ENCODE measurements around the gene CCR9.

DNA sequence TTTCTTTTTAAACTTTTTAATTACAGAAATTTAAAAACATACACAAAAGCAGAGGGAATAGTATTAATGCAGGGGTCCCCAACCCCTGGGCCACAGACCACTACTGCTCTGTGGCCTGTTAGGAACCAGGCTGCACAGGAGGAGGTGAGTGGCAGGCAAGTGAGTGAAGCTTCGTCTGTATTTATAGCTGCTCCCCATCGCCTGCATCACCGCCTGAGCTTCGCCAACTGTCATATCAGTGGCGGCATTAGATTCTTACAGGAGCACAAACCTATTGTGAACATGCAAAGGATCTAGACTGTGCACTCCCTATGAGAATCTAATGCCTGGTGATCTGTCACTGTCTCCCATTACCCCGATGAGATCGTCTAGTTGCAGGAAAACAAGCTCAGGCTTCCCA lies 22.4 kb downstream of the CCR9 start:
- TF ChIP-seq, protein P1, sequence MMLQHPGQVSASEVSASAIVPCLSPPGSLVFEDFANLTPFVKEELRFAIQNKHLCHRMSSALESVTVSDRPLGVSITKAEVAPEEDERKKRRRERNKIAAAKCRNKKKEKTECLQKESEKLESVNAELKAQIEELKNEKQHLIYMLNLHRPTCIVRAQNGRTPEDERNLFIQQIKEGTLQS (IDR thresholded peaks at IDR 0.05), result no peak
- TF ChIP-seq POLR2AphosphoS5 (IDR thresholded peaks at IDR 0.05; ENCODE audit: low read depth, low read length), result no peak
- TF ChIP-seq JUND (IDR thresholded peaks at IDR 0.05), result no peak
- no peak for TF ChIP-seq CEBPB (IDR thresholded peaks at IDR 0.05; ENCODE audit: low read depth)
- TF ChIP-seq RAD21 (IDR thresholded peaks at IDR 0.05; ENCODE audit: low read depth), result no peak
- TF ChIP-seq SP1 (IDR thresholded peaks at IDR 0.05; ENCODE audit: low read depth), result no peak
- TF ChIP-seq, protein P2, sequence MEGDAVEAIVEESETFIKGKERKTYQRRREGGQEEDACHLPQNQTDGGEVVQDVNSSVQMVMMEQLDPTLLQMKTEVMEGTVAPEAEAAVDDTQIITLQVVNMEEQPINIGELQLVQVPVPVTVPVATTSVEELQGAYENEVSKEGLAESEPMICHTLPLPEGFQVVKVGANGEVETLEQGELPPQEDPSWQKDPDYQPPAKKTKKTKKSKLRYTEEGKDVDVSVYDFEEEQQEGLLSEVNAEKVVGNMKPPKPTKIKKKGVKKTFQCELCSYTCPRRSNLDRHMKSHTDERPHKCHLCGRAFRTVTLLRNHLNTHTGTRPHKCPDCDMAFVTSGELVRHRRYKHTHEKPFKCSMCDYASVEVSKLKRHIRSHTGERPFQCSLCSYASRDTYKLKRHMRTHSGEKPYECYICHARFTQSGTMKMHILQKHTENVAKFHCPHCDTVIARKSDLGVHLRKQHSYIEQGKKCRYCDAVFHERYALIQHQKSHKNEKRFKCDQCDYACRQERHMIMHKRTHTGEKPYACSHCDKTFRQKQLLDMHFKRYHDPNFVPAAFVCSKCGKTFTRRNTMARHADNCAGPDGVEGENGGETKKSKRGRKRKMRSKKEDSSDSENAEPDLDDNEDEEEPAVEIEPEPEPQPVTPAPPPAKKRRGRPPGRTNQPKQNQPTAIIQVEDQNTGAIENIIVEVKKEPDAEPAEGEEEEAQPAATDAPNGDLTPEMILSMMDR (IDR thresholded peaks at IDR 0.05 in 2 of 3, conservative IDR thresholded peaks at IDR 0.05 in 1 of 3; ENCODE audit: borderline replicate concordance in 1 of 3, insufficient read depth in 1 of 3, low read depth in 2 of 3, low read length in 2 of 3), result no peak
- TF ChIP-seq REST (IDR thresholded peaks at IDR 0.05; ENCODE audit: low read depth), result no peak
- no peak for TF ChIP-seq POLR2A (IDR thresholded peaks at IDR 0.05; ENCODE audit: borderline replicate concordance, extremely low read depth, insufficient read depth, insufficient read length)
- TF ChIP-seq EZH2 (IDR thresholded peaks at IDR 0.05), result no peak

Measured in HCT116 (cell line).